Liver (tissue), 9 donors: ENCODE measurements around the gene KCNJ3. TPM values are rescaled to one million over a fixed set of nuclear protein-coding genes. Genes with fewer than 3 reads are reported as not detected.
A peak's percentile ranks its signal among the peaks of the same experiment; 100 is the strongest.

Source experiments
- DNase-seq: peaks from one replicate; pipeline ENCODE4 v3.0.0-alpha.2; 2017; ENCODE audit warnings: low spot score
- H3K27ac ChIP-seq, 2 donors: one replicate each; pipeline ENCODE4 v1.7.0; 2013; ENCODE audit warnings: inconsistent platforms in 2 of 2, low read length in 2 of 2, control low read depth in 1 of 2, low read depth in 1 of 2, mild to moderate bottlenecking in 1 of 2
- H3K27me3 ChIP-seq, 4 donors: one replicate each; pipeline versions ENCODE4 v1.6.1 to v1.7.0; 2013; ENCODE audit warnings: low read length in 3 of 4, inconsistent platforms in 1 of 4, mild to moderate bottlenecking in 1 of 4, moderate library complexity in 1 of 4; ENCODE audit not compliant: control insufficient read depth in 4 of 4, insufficient read depth in 4 of 4
- H3K36me3 ChIP-seq, 4 donors: one replicate each; pipeline versions ENCODE4 v1.6.1 to v1.7.0; 2013; ENCODE audit warnings: low read length in 3 of 4, mild to moderate bottlenecking in 3 of 4, low read depth in 1 of 4, moderate library complexity in 1 of 4; ENCODE audit not compliant: control insufficient read depth in 4 of 4, insufficient read depth in 3 of 4
- H3K4me1 ChIP-seq, 4 donors: one replicate each; pipeline versions ENCODE4 v1.6.1 to v1.7.0; 2013; ENCODE audit warnings: low read length in 3 of 4, mild to moderate bottlenecking in 3 of 4, moderate library complexity in 1 of 4; ENCODE audit not compliant: control insufficient read depth in 4 of 4, insufficient read depth in 4 of 4
- H3K4me3 ChIP-seq, 3 donors: one replicate each; pipeline versions ENCODE4 v1.6.1 to v1.7.0; 2013; ENCODE audit warnings: low read length in 3 of 3, control low read depth in 1 of 3, low read depth in 1 of 3, mild to moderate bottlenecking in 1 of 3
- H3K9ac ChIP-seq, 2 donors: one replicate each; pipeline ENCODE4 v1.7.0; 2013; ENCODE audit warnings: low read length in 2 of 2, mild to moderate bottlenecking in 2 of 2, moderate library complexity in 2 of 2, control low read depth in 1 of 2, low read depth in 1 of 2
- H3K9me3 ChIP-seq, 4 donors: one replicate each; pipeline versions ENCODE4 v1.6.1 to v1.7.0; 2013; ENCODE audit warnings: low read length in 3 of 4; ENCODE audit not compliant: control insufficient read depth in 4 of 4
- EGR1 ChIP-seq, 2 donors: IDR thresholded peaks; 2 replicates each; pipeline ENCODE4 v1.6.1; 2016 to 2018; ENCODE audit warnings: antibody characterized with exemption in 2 of 2, low read depth in 2 of 2
- FOXA2 ChIP-seq: IDR thresholded peaks from 2 replicates; pipeline ENCODE4 v1.6.1; 2016; ENCODE audit warnings: antibody characterized with exemption
- HNF4A ChIP-seq, 2 donors: conservative IDR thresholded peaks; 2 replicates each; pipeline ENCODE4 v1.6.1; 2016; ENCODE audit warnings: antibody characterized with exemption in 2 of 2, mild to moderate bottlenecking in 2 of 2
- JUND ChIP-seq, 2 donors: IDR thresholded peaks; 2 replicates each; pipeline ENCODE4 v1.6.1; 2016; ENCODE audit warnings: antibody characterized with exemption in 2 of 2
- RAD21 ChIP-seq, 2 donors: IDR thresholded peaks; 2 replicates each; pipeline ENCODE4 v1.6.1; 2016; ENCODE audit warnings: antibody characterized with exemption in 2 of 2, mild to moderate bottlenecking in 2 of 2
- RXRA ChIP-seq, 2 donors: IDR thresholded peaks; 2 replicates each; pipeline ENCODE4 v1.6.1; 2017 to 2018; ENCODE audit warnings: antibody characterized with exemption in 2 of 2, mild to moderate bottlenecking in 1 of 2
- TAF1 ChIP-seq: conservative IDR thresholded peaks from 2 replicates; pipeline ENCODE4 v1.6.1; 2016; ENCODE audit warnings: antibody characterized with exemption, mild to moderate bottlenecking
- YY1 ChIP-seq: IDR thresholded peaks from 2 replicates; pipeline ENCODE4 v1.6.1; 2016; ENCODE audit warnings: antibody characterized with exemption, mild to moderate bottlenecking
- WGBS: extraction: QIAGEN DNeasy Blood & Tissue Kit; methylation state at CpG from one replicate; pipeline ENCODE4 v1.1.7; 2013; 5-methylcytosine and 5-hydroxymethylcytosine counted together
- polyA plus RNA-seq, 2 donors: library from polyadenylated mRNA; stranded (reverse) in 1 of 2; unstranded in 1 of 2; fragments of 200-250 nt in 1 of 2; fragments of >200 nt in 1 of 2; fragmentation: Nextera tagmentation in 1 of 2; extraction: Ambion mirVana in 1 of 2; gene quantifications; one replicate each; pipeline versions ENCODE4 v1.2.1 to v1.2.3, GENCODE V29; 2013 to 2015
- total RNA-seq, 2 donors: library from RNA; depleted of rRNA; stranded (reverse); fragments of >200 nt; gene quantifications; one replicate each; pipeline ENCODE4 v1.2.3, GENCODE V29; 2014
- TF ChIP-seq, protein P1 (sequence below): fragments of 150-350 bp; IDR thresholded peaks from 2 replicates; pipeline ENCODE4 v1.5.1; 2017; ENCODE audit warnings: improper control_type of control experiment, low read depth, low read length; ENCODE audit not compliant: missing input control
- TF ChIP-seq, protein P2 (sequence below): IDR thresholded peaks from 2 replicates; pipeline ENCODE4 v1.6.1; 2016; ENCODE audit warnings: antibody characterized with exemption
- TF ChIP-seq, protein P3 (sequence below): IDR thresholded peaks from 2 replicates; pipeline ENCODE4 v1.6.1; 2016; ENCODE audit warnings: antibody characterized with exemption, mild to moderate bottlenecking
- donor health status: healthy.
- donor health status: healthy.
- donor health status: healthy.
- donor health status: healthy.
- donor health status: healthy.

The KCNJ3 gene
- total and polyA plus RNA-seq, 4 donors: 0.23 to 1.3 (median 0.43) TPM

DNA sequence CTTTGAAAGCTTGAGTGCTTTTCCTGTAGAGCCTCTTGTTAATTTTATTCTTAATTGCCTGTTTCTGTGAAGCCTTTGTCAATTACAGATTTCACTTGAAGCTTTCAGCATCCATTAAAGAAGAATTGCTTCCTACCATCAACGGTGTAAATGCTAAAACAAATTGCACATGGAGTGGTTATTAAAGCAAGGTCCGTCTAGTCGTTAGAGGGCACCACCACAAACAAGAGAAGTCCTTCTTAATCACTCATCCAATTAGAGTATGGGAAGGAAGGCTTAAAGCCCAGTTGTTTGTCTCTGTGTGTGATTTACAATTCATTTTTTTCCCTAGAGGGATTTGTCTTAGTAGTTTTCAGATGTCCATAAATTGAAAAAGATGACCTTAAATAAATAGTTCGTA is 1.6 kb downstream of the KCNJ3 start:
- 39% methylated on average over 4 of the region's 4 CpGs for WGBS
- TF ChIP-seq, protein P1, sequence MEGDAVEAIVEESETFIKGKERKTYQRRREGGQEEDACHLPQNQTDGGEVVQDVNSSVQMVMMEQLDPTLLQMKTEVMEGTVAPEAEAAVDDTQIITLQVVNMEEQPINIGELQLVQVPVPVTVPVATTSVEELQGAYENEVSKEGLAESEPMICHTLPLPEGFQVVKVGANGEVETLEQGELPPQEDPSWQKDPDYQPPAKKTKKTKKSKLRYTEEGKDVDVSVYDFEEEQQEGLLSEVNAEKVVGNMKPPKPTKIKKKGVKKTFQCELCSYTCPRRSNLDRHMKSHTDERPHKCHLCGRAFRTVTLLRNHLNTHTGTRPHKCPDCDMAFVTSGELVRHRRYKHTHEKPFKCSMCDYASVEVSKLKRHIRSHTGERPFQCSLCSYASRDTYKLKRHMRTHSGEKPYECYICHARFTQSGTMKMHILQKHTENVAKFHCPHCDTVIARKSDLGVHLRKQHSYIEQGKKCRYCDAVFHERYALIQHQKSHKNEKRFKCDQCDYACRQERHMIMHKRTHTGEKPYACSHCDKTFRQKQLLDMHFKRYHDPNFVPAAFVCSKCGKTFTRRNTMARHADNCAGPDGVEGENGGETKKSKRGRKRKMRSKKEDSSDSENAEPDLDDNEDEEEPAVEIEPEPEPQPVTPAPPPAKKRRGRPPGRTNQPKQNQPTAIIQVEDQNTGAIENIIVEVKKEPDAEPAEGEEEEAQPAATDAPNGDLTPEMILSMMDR: no peak
- TF ChIP-seq YY1 (peak; percentile 6), RAD21 (IDR thresholded peaks at IDR 0.05) (peak; percentile 9 to 19)
- Histone ChIP-seq H3K27me3 (no peaks in the 10 kb centered on the region), H3K4me3 (peak overlapping the region; percentile 6 to 90 (median 87)), H3K9ac (peak overlapping the region in 1 of 2 donors; percentile 43), H3K9me3 (no peaks in the 10 kb centered on the region), H3K4me1 (peaks cover 0 to 62% (median 21%) of the 10 kb centered on the region in 4 donors), H3K27ac (no peak overlapping the region), H3K36me3 (no peaks in the 10 kb centered on the region)
- DNase-seq: no peak

DNA sequence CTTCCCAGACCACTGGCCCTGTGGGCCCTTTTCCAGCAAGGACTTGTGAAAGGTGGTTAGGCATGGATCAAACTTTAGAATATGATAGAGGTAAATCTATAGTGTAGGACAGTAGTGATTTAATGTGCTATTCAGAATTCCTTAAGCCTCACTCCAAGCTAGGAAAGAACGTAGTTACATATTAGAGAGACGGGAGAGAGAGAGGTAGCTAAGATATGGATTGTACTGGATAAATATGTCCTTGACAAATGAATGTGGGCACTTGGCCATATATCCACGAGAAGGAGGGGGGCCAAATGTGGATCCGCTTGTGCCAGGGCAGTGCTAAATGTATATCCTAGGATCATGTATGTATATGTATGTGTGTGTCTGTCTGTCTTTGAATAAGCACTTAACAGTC is 6.5 kb downstream of the KCNJ3 start:
- Histone ChIP-seq H3K4me3 (no peak overlapping the region), H3K4me1 (peaks cover 0 to 38% (median 12%) of the 10 kb centered on the region in 4 donors), H3K36me3 (no peaks in the 10 kb centered on the region), H3K27ac (no peak overlapping the region), H3K9ac (no peak overlapping the region), H3K27me3 (no peaks in the 10 kb centered on the region), H3K9me3 (no peaks in the 10 kb centered on the region)
- TF ChIP-seq, protein P2, sequence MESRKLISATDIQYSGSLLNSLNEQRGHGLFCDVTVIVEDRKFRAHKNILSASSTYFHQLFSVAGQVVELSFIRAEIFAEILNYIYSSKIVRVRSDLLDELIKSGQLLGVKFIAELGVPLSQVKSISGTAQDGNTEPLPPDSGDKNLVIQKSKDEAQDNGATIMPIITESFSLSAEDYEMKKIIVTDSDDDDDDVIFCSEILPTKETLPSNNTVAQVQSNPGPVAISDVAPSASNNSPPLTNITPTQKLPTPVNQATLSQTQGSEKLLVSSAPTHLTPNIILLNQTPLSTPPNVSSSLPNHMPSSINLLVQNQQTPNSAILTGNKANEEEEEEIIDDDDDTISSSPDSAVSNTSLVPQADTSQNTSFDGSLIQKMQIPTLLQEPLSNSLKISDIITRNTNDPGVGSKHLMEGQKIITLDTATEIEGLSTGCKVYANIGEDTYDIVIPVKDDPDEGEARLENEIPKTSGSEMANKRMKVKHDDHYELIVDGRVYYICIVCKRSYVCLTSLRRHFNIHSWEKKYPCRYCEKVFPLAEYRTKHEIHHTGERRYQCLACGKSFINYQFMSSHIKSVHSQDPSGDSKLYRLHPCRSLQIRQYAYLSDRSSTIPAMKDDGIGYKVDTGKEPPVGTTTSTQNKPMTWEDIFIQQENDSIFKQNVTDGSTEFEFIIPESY: no peak
- TF ChIP-seq EGR1 (IDR thresholded peaks at IDR 0.05; ENCODE audit: low read depth in 2 of 2) (no peak), TAF1 (no peak), JUND (IDR thresholded peaks at IDR 0.05) (no peak), YY1 (no peak), RXRA (IDR thresholded peaks at IDR 0.05) (no peak), FOXA2 (no peak)
- TF ChIP-seq, protein P3, sequence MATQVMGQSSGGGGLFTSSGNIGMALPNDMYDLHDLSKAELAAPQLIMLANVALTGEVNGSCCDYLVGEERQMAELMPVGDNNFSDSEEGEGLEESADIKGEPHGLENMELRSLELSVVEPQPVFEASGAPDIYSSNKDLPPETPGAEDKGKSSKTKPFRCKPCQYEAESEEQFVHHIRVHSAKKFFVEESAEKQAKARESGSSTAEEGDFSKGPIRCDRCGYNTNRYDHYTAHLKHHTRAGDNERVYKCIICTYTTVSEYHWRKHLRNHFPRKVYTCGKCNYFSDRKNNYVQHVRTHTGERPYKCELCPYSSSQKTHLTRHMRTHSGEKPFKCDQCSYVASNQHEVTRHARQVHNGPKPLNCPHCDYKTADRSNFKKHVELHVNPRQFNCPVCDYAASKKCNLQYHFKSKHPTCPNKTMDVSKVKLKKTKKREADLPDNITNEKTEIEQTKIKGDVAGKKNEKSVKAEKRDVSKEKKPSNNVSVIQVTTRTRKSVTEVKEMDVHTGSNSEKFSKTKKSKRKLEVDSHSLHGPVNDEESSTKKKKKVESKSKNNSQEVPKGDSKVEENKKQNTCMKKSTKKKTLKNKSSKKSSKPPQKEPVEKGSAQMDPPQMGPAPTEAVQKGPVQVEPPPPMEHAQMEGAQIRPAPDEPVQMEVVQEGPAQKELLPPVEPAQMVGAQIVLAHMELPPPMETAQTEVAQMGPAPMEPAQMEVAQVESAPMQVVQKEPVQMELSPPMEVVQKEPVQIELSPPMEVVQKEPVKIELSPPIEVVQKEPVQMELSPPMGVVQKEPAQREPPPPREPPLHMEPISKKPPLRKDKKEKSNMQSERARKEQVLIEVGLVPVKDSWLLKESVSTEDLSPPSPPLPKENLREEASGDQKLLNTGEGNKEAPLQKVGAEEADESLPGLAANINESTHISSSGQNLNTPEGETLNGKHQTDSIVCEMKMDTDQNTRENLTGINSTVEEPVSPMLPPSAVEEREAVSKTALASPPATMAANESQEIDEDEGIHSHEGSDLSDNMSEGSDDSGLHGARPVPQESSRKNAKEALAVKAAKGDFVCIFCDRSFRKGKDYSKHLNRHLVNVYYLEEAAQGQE: no peak
- WGBS: 93% methylated on average over 4 of the region's 4 CpGs
- no peak for DNase-seq

DNA sequence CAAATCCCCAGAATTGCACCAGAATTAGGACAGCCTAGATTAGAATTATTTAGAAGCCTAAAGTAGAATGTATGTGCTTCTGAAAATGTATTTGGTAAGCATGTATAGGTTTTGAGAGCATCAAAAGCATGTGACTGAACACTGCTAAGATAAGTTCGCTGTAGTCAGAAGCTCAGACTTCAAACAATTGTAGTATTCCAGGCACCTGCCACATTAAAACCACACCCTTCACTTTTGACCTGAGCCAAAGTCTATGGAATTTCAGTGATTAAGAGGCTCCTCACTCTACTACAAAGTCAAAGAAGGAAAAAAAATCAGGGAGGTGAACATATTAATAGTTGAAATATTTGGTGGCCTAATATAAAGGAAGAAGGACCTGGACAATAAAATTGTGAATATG is 8.2 kb downstream of the KCNJ3 start:
- 75% methylated on average over 1 of the region's 1 CpG for WGBS
- Histone ChIP-seq H3K9ac (no peak overlapping the region), H3K4me1 (peaks cover 0 to 30% (median 11%) of the 10 kb centered on the region in 4 donors), H3K4me3 (no peak overlapping the region), H3K36me3 (no peaks in the 10 kb centered on the region), H3K9me3 (no peaks in the 10 kb centered on the region), H3K27ac (no peak overlapping the region), H3K27me3 (no peaks in the 10 kb centered on the region)
- TF ChIP-seq JUND (IDR thresholded peaks at IDR 0.05) (no peak), HNF4A (conservative IDR thresholded peaks at IDR 0.05) (peak; percentile 18 to 29)
- DNase-seq: no peak
